ENCODE data around the gene CNPY4. TPM values are rescaled to one million over a fixed set of nuclear protein-coding genes. Genes with fewer than 3 reads are reported as not detected.

CNPY4 gene, protein sequence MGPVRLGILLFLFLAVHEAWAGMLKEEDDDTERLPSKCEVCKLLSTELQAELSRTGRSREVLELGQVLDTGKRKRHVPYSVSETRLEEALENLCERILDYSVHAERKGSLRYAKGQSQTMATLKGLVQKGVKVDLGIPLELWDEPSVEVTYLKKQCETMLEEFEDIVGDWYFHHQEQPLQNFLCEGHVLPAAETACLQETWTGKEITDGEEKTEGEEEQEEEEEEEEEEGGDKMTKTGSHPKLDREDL
- 10 to 100 TPM in 2 of 3 donors, 1 to 10 TPM in 1; 4.1 to 16.4 (median 12.1) TPM for polyA plus RNA-seq

DNA sequence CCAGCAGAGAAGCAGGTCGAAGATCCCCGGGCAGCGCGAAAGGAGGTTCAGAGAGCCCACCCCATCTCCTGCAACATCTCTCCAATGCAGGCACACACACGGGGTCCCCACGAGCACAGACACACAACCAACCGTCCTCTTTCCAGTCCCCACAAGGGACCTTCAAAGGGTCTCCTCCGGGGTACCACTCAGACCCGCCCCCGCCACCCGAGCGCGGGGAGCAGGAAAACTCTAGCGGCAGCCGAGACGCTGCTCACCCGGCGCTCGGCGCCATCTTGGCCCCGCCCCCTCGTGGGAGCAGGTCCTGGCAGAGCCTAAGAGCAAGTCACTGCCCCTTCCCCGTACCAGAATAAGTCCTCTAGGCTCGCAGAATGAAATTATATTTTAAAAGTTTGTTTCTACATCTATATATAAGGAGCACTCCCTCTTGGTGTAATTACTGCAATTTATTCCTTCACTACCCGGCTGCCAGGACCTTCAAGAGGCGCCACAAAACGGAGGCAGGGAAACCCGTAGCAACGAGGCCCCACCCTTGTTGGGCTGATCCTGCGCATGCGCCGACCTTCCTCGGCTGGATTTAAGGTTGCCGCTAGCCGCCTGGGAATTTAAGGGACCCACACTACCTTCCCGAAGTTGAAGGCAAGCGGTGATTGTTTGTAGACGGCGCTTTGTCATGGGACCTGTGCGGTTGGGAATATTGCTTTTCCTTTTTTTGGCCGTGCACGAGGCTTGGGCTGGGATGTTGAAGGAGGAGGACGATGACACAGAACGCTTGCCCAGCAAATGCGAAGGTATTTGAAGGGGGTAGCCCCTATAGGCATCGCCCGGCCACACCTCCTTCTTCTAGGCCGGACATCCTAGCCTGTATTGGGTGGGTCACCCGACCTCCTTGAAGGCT, at the start of gene CNPY4, which contains the start of gene TAF6:
Gene CNPY4 (plus strand): TSS at position 563 of the 898 bp plus-strand sequence. CDS start 111 bp downstream, at position 674.
Gene TAF6 (minus strand): TSS at position 287 of the 898 bp plus-strand sequence. CDS start 5,149 bp downstream, outside the sequence.
- whole genome bisulfite sequencing, 3 donors = 0 to 1% (median 0%) methylated on average over 49 of the region's 49 CpGs

DNA sequence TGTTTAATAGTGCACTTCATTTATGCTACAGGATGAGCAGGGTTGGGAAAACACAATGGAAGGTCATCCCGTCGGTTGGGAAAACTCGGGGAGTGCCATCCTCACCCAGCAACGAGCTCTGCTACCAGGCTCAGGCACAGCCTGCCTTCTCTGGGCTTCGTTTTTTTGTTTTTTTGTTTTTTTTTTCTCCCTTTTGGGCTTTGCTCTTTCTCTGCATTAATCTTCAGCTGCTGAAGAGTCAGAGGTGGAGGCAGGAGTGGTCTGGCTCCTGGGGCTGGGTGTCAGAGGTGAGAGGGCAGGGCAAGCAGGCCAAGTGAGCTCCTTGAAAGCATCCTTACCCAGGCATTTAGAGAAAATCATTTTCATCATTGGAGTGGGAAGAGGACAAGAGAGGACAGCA, 49.4 kb upstream of the CNPY4 start:
- H3K27ac ChIP-seq (ENCODE audit: low read depth, low read length) = no peak overlapping the region
- 96 to 98% (median 97%) methylated on average over 5 of the region's 5 CpGs for WGBS, 3 donors

More for the DNA sequence above, at the start of gene CNPY4, which contains the start of gene TAF6:
- no peak within 1 kb of the TSS for H3K27ac ChIP-seq (ENCODE audit: low read depth, low read length)

DNA sequence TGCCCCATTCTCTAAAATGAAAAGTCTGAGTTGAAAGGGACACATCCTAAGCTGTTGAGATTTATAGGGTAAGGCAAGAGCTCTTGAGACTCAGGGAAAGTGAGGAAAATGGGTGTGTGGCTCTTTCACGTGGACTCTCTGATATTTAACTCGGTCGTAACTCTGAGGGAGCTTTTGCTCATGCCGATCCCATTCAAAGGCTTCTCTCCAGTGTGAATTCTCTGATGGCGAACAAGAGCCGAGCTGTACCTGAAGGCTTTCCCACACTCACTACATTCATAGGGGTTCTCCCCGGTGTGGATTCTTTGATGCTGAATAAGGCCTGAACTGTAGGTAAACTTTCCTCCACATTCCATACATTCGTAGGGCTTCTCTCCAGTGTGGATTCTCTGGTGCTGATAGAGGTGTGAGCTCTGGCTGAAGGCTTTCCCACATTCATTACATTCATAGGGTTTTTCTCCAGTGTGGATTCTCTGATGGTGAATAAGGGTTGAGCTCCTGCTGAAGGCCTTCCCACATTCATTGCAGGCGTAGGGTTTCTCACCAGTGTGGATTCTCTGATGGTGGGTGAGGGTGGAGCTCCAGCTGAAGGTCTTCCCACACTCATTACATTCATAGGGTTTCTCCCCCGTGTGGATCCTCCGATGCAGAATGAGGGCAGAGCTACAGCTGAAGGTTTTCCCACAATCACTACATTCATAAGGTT, 48.3 kb upstream of the CNPY4 start:
- no peak overlapping the region for H3K27ac ChIP-seq (ENCODE audit: low read depth, low read length)
- WGBS, 3 donors = 97 to 99% (median 98%) methylated on average over 11 of the region's 11 CpGs

DNA sequence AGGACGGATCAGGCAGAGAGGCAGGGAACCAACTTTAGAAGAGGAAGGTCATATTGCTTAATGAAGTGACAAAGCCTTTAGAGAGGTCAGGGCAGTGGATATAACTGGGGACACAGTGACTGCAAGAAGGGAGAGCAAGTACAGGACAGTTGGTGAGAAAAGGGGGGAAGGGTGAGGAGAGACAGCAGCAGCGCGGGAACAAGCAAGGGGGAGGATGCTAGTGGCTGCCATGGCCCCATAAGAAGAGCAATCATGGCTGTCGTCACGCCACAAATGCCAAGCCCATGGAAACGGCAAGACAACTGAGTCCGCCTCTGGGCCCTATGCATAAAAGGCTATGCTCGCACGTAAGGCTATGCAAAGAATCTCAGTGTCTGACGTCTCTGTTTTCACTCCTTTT, 47.0 kb upstream of the CNPY4 start:
- H3K27ac ChIP-seq (ENCODE audit: low read depth, low read length) = no peak overlapping the region

DNA sequence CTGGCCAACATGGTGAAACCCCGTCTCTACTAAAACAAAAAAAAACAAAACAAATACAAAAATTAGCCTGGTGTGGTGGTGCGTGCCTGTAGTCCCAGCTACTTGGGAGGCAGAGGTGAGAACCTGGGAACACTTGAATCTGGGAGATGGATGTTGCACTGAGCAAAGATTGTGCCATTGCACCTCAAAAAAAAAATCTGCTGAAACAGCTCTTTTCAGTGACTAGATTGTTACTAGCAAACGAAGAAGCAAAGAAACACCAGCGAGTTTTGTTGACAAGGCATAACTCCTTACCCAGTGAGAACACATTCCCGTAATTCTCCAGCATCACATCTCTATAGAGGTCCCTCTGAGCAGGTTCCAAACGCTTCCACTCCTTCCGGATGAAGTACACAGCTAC, 44.6 kb upstream of the CNPY4 start:
- no peak overlapping the region for H3K27ac ChIP-seq (ENCODE audit: low read depth, low read length)
- 95 to 97% (median 96%) methylated on average over 7 of the region's 7 CpGs for WGBS, 3 donors

More for the DNA sequence above, 47.0 kb upstream of the CNPY4 start:
- WGBS, 3 donors = 98 to 100% (median 98%) methylated on average over 10 of the region's 10 CpGs

DNA sequence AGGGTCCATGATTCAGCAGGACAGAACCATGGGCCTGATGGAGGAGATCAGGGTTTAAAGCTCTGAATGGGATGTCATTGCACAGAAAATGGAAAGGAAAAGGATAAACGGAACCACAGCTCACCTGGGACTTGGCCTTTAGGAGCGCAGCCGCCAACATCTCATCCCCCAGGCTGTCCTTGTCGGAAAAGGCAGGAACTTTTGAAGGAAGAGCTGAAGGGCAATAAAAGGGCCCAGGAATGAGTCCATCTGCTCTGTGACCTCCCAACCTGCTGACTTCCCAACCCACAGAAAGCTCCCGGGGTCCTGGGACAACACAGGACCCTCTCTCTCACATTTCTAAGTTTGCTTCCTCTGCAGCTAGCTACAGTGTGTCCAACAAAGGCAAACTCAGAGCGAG, 44.0 kb upstream of the CNPY4 start:
- H3K27ac ChIP-seq (ENCODE audit: low read depth, low read length) = no peak overlapping the region
- WGBS, 3 donors = 93 to 96% (median 93%) methylated on average over 6 of the region's 6 CpGs

DNA sequence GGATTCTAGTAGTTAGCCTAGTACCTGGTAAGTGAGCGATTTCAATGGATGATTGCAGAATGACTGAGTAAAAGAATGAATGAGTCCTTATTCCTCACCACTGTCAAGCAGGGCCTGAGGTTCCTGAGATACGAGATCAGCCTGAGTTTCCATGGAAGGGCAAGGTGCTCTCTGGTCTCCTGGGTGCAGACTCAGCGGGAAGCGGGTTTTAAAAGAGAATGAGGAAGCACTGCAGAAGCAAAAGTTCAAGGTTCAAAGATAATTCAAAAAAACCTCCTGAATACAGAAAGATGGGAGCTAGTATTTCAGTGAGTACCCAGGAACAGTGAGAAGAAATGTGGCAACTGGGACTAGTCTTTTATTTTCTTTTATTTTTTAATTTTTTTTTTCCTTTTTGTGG, 42.2 kb upstream of the CNPY4 start:
- WGBS, 3 donors = 90 to 91% (median 90%) methylated on average over 4 of the region's 4 CpGs
- no peak overlapping the region for H3K27ac ChIP-seq (ENCODE audit: low read depth, low read length)

DNA sequence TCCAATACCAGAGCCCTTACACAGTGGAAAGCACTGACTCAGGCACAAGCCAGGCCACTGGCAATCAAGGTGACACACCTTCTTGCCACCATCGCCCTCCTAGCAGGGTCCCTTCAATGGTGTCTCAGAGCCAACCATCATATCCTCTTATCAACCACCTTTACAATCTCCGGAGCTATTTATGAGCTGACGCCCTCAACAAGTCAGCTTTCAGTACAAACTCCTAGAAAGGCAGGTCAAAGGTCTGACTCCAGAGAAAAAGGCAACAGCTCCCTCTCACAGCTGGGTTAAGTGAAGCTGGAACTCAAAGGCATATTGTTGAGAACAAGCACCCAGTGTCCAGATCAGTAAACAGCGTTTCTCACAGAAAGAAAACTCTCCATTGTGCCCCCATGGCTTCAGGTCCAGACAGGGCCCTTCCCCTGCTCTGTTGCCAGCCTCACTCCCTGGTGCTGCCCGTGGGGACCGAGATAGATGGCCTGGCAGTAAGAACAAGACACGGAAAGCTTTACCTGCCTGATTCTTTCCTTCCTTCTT, 40.3 kb upstream of the CNPY4 start:
- H3K27ac ChIP-seq (ENCODE audit: low read depth, low read length) = no peak overlapping the region
- 54 to 84% (median 83%) methylated on average over 7 of the region's 7 CpGs for WGBS, 3 donors

DNA sequence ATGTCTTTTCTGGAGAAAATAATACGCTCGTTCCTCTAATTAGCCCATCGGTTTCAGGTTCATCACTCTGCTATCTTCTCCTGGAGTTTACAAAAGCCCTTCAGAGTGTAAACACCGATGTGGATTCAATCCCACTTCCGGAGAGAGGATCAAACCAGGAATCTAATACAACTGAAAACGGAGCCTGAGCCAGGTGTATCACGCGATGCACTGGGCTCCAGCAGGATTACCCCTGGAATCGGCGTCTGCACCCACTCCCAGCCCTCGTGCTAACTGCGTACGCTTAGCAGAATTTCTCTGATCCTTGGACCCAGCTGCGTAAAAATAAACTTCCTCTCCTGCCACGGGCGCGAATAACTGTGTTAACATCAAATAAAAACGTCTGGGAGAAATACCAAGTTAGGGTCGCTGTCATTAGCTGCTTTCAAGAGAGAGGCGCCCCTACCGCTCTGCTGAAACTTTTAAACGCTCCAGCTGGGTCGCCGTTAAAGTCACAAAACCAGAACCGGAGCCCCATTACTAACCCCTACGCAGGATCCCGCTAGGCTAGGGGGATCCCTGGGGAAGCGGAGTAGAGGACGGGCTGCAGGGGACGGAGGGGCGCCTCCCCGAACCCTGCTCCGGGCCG, 38.4 kb upstream of the CNPY4 start:
- H3K27ac ChIP-seq (ENCODE audit: low read depth, low read length) = peak overlapping the region; percentile 38
- 1% methylated on average over 34 of the region's 34 CpGs for WGBS, 3 donors

DNA sequence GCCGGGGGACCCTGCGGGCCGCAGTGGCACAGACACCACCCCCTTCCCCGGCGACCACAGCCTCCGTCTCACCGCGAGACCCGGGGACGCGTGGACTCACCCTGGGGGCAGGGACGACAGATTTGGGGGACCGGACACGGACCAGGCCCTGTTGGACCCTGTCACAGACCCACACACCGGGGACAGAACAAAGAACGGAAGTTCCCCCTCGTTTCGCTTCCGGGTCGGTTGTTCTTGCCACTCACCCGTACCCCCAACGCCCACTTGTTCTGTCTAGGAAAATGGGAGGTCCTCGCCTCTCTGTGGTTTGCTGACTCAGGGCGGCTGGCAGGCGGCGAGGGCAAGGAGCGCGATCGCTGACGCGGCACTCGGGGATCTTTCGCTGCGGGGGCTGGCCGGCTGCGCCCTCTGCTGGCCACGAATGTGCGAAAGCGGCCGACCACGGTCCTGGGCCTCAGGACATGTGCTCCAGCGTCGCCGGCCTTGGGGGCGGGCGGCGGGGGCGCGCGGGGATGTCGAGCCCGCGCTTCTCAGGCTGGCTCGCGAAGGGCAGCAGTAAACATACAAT, 37.8 kb upstream of the CNPY4 start, which contains the start of gene ZNF3:
Gene ZNF3 (minus strand): TSS at position 189 of the 568 bp plus-strand sequence. CDS start 4,366 bp downstream, outside the sequence.
- WGBS, 3 donors = 1% methylated on average over 55 of the region's 55 CpGs

DNA sequence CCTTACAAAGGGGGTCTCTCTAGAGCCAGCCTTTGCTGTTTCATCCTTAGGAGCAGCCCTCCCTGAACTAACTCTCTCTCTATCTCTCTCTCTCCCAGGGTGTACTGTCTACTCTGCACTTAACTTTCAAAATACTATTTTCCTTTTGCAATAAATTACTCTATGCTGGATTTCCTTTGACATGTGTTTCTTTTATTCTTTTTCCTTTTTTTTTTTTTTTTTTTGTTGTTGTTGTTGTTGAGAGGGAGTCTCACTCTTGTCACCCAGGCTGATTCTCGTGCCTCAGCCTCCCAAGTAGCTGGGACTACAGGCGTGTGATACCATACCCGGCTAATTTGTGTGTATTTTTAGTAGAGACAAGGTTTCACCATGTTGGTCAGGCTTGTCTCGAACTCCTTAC, 36.5 kb upstream of the CNPY4 start:
- WGBS, 3 donors = 52 to 67% (median 64%) methylated on average over 4 of the region's 4 CpGs
- H3K27ac ChIP-seq (ENCODE audit: low read depth, low read length) = no peak overlapping the region

More for the DNA sequence above, 37.8 kb upstream of the CNPY4 start, which contains the start of gene ZNF3:
- peak within 1 kb of the TSS; percentile 38 for H3K27ac ChIP-seq (ENCODE audit: low read depth, low read length)

DNA sequence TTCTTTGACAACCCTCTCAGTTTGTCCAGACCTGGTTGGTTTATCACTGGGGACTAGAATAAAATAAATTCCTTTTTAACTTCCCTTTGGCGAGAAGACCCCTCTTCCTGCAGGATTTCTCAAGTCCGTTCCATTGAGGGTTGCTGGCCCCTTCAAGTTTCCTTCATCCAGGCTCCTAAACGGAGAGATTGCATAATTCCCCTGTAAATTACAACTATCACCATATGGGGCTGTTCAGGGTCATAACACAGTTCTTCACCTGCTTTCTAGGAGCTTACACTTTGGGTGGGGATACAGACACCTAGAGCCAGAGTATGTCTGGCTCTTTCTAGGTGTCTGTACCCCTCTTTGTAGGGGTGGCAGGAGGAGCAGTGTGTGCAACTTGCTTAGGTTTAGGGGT, 33.9 kb upstream of the CNPY4 start:
- 31 to 51% (median 32%) methylated on average over 3 of the region's 3 CpGs for WGBS, 3 donors
- H3K27ac ChIP-seq (ENCODE audit: low read depth, low read length) = no peak overlapping the region

DNA sequence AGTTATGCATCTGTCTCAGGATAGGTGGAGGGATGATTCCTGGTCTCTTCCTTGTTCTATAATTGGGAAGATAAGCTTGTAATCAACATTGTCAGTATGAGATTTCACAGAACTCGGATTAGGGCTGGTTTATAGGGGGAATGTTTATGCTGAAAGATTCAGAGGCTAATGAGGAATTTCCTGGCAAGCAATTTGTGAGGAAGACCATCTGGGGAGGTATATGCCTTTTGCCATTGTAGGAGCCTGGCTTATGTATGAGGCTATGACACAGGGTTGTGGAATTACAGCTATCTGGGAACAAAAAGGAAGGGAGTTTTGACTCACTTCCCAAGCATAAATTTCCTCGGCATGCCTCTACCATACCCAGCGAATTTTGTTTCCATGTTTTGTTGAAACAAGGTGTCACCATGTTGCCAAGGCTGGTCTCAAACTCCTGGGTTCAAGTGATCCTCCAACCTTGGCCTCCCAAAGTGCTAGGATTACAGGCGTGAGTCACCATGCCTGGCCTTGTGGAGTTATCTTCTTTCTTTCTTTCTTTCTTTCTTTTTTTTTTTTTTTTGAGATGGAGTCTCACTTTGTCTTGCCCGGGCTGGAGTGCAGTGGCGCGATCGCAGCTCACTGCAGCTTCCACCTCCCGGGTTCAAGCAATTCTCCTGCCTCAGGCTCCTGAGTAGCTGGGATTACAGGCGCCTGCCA, 32.2 kb upstream of the CNPY4 start:
- WGBS, 3 donors = 64 to 87% (median 72%) methylated on average over 10 of the region's 10 CpGs
- no peak overlapping the region for H3K27ac ChIP-seq (ENCODE audit: low read depth, low read length)

DNA sequence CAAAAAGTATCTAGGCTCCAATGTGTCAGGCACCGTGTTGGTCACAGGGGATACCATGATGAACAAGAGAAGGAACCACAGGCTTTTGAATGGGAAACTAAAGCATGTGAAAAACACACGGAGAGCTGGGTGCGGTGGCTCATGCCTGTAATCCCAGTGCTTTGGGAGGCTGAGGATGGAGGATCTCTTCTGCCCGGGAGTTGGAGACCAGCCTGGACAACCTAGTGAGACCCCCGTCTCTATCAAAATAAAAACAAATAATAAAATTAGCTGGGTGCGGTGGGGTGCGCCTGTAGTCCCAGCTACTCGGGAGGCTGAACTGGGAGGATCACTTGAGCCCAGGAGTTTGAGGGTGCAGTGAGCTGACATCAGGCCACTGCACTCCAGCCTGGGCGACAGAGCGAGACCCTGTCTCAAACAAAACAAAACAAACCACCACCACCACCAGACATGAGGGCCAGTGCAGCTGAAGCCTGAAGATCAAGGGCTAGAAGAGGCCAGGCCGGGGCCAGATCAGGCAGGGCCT, 31.3 kb upstream of the CNPY4 start:
- WGBS, 3 donors = 77 to 80% (median 79%) methylated on average over 11 of the region's 11 CpGs
- H3K27ac ChIP-seq (ENCODE audit: low read depth, low read length) = no peak overlapping the region

DNA sequence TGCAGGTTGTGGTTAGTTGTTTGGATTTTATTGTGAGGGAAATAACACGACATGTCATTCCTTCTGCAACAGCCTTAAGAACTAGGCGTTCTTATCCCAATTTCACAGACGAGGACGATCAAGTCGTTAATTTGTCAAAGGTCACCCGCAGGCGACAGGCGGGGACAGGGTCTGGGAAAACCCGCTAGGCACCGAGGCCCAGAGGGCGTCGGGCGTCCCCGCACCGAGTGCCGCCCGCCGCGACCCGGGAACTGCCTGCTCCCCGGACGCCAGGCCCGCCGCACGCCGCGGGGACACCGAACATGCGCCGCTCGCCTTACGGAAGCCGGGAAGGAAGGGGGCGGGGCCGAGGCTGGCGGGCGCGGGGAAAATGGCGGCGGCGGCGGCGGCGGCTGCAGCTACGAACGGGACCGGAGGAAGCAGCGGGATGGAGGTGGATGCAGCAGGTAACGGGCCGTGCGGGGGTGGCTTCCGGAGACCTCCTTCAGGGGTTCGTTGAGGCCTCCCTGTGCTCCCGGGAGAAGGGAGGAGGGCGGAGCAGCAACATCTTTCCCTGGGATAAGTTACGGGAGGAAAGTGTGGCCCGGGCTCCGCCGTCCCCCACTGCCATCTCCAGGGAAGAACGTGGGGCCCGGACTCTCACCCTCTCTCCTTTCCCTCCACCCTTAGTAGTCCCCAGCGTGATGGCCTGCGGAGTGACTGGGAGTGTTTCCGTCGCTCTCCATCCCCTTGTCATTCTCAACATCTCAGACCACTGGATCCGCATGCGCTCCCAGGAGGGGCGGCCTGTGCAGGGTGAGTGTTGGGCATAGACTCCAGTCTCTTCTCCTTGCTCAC, 30.6 kb upstream of the CNPY4 start, which contains the start of gene COPS6:
Gene COPS6 (plus strand): TSS at position 349 of the 837 bp plus-strand sequence. CDS start 22 bp downstream, at position 371.
- 0 to 1% (median 1%) methylated on average over 61 to 68 of the region's 68 CpGs for WGBS, 3 donors
- H3K27ac ChIP-seq (ENCODE audit: low read depth, low read length) = no peak within 1 kb of the TSS
